Stimulated activated CD8-positive, alpha-beta memory T cell treated with anti-CD3 and anti-CD28 coated beads, Interleukin-12 subunit alpha, Interleukin-12 subunit beta, amount 100 ng/mL, for 24 hours (primary cell): ENCODE data around the gene MSMB.
"Not testable (repeated sequence)": the region's sequence is repeated elsewhere in the genome, so short reads cannot be mapped to it uniquely, and the experiment has no call there.

Experiments used
- DNase-seq: peaks from one replicate; pipeline ENCODE4 v3.0.0-alpha.2; 2020; ENCODE audit errors: extremely low read depth

The MSMB gene

DNA sequence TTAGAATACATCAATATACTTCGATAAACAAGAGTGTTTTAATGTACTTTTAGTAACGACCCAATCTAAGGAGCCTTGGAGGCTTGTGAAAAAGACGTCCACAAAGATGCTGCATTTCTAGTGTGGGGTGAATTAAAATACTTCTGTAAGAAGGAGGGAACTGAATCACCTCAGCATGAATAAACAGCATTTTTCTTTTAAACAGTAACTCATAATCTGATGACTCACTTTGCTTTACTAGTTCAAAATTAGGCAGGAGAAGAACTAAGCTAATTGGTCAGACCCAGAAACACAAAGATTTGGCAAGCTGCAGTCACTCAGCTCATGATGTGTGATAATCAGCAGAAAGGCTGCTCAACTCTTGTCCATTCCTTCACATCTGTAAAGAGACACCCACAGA is 39.9 kb downstream of the MSMB start:
- DNase-seq, result no peak

DNA sequence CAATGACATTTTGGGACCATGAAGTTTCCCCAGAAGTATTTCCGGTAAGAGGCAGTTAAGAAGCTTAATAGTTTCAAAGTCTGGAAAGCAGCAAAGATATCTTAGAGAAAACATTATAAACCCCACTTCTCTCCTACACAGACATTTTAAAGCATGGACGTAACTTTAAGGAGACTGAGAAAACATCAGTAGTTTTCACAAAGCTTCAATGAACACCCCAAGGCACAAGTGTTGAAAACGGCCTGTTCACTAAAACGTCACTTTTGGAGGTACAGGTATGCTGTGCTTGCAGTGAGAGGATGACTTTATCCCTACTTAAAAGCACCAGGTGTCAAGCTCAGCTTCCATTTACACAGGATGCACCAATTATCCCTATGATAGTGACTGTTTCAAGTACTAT is 40.7 kb downstream of the MSMB start:
- no peak for DNase-seq

DNA sequence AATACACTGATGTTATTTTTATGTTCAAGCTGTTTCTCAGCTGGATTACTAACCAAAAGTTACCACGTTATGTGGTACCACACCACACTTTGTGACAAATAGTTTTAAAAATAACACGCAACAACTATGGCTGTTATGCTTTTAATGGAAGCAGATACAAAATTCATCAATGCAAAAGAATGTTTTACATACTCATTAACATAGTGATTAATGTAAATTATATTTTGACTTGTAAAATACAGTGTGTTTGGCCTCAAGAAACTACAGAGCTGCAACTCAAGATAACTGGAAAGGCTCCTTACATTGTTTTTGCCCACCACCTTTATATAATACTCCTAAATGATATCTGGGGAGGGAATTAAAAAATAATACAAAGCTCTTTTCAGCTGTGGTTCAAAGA is 41.1 kb downstream of the MSMB start:
- DNase-seq, result no peak

DNA sequence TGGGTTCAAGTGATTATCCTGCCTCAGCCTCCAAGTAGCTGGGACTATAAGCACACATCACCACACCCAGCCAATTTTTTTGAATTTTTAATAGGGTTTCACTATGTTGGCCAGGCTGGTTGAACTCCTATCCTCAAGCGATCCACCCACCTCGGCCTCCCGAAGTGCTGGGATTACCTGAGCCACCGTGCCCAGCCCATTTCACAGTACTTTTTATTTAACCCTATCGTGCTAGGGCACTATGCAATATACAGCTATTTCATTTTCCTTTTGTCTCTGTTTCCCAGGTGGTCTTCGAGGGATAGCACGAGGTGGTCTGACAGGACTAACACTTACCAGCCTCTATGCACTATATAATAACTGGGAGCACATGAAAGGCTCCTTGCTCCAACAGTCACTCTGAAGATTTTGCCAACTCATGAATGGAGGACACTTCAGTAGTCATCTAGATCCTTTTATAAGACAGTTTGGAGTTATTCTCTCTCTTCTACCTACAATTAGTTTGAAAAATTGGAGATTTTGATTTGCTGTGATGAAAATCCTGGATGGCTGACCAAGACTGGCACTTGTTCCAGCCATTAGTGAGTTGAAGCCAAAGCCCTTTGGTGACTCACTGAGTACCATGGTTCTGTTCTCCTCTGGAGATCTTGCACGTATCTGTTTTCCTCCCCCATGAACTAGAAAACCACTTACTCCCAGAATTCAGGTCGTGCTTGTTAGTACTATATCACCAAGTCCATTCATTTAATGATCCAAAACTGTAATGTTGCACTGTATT is 43.0 kb downstream of the MSMB start:
- no peak for DNase-seq

DNA sequence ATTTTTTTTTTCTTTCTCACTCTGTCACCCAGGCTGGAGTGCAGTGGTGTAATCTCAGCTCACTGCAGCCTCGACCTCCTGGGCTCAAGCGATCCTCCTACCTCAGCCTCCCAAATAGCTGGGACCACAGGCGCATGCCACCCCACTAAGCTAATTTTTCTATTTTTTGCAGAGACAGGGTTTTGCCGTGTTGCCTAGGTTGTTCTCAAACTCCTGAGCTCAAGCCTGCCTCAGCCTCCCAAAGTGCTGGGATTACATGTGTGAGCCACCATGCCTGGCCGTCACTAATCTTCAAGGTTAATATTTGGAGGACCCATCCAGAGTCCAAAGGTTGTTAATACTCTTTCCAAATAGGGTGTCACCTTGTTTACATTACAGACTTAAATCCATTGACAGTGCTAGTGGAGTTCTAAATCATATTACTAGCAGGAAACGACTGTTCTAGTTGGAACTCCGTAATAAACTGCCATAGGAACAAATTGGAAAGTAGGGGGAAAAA is 43.8 kb downstream of the MSMB start:
- DNase-seq, result not testable (repeated sequence)

DNA sequence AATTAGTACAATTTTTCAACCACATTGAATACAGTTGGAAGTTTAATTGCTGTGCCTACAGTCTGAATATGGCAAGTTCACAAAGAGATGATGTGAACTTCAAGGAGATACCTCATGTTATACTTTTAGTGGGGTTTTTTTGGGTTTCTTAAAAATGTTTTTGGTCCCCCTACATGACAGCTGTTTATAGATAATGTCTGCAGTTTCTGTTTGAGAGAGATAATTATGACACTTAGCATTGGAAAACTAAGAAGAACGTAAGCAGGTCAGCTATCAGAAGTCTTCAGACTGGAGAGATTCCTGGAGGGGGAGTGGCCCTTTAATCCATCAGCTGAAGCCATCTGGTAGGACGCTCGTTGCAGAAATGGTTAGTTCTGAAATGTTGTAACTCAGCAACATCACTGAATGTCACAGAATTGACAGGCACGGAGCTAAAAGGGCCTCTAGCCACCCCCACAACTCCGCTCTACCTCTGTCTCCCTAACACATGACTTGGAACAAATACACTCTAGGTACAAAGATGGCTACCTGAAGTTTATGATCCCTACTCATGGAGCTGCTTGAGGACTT is 44.8 kb downstream of the MSMB start:
- no peak for DNase-seq

DNA sequence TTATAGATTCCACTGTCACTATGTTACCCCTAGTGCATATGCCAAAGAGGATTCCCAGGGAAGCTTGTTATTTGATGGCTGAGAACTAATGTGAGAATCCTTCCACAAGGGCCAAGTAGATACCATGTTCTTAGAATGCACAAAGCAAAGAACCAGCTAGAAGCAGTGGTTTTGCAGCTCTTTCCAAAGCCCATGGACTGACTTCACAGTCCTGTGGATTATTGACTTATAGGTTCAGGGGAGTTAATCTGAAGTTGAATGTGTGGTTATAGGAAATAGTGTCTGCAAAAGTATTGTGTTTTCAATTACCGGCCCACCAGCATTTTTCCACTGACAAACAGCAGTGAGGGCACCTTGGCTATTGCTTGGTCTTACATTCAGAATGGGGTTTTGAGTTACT is 45.5 kb downstream of the MSMB start:
- DNase-seq, result no peak

DNA sequence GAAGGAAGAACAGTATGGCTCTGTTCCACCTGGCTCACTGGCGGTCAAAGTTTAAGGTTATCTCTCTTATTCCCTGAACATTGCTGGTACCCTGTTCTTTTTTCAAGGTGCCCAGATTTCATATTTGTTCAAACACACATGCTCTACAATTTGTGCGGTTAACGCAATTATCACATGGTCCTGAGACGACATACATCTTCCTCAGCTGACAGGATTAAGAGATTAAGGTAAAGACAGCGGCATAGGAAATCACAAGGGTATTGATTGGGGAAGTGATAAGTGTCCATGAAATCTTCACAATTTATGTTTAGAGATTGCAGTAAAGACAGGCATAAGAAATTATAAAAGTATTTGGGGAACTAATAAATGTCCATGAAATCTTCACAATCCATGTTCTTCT is 46.1 kb downstream of the MSMB start:
- not testable (repeated sequence) for DNase-seq

DNA sequence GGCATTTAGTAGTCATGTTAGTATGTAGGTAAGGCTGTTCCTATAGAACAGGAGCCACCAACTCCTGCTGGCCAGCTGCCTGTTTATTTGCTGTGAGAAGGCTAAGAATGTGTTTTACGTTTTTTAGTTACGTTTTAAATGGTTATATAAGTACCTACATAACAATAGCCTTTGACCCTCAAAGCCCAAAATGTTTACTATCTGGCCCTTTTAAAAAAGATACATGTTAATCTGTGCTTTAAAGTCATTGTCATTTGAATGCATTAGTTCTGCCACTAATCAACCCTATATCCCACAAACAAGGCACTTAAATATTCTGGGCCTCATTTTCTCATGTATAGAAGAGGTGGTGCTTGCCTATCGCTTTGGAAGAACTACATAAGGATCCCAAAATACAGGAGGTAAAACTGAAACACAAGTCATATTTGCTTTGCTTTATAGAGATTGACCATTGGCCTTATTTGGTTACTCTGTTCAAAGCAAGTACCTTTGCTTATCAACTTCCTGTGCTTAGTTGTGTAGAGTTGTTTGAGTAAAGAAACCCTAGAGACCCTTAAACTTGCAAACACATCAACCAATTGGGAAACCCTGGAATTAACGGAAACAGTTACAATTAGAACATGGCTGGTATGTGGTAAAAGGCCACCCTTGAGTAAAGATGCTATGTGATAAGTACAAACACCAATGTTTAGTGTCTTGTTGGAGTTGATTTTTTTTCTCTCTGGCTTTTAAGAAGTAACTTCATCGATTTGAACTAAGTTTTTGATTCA is 47.9 kb downstream of the MSMB start:
- DNase-seq, result no peak

DNA sequence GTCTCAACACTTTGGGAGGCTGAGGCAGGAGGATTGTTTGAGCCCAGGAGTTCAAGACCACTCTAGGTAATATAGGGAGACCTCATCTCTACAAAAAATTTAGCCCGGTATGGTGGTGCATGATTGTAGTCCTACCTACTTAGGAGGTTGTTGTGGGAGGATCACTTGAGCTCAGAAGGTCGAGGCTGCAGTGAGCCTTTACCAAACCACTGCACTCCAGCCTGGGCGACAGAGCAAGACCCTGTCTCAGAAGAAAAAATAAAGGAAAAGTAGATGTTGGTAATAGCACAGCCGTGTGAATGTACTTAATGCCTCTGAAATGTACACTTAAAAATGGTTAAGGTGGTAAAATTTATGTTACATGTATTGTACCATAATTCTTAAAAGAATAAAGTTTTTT is 48.5 kb downstream of the MSMB start:
- no peak for DNase-seq

DNA sequence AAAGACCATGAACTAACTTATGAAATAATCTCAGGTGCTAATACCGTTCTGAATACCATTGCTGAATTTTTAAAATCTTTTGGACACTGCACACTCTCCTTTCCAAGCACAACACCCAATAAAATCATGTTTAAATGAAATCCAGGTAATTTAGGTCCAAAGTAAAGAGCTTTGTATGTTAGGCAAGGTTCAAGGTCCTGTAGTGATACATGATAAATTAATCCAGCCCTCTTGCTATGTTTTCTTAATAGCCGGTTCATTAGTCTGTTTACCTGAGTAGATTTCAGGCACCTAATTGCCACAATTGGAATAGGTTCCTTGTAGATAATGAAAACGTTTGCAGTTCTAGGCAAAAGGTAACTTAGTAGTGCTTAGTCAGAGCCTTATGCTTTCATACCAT is 60.5 kb downstream of the MSMB start:
- not testable (repeated sequence) for DNase-seq

DNA sequence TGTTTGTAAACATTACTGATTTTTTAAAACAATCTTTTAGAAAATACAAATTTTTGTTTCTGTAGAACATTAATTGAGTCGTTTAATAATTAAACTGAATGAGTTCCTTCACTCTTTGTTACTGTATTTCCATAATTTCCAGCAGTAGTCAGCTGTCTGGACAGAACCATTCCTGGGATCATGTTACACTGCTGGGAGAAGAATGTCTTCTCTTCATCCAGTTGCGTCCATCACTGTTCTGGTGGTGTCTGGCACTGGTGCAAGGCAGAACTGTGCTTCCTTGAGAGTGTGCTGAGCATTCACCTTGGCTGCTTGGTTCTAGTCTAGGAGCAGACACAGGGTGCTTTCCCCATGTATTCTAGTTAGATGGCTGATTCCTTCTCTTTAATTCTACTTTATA is 61.6 kb downstream of the MSMB start:
- DNase-seq, result not testable (repeated sequence)

DNA sequence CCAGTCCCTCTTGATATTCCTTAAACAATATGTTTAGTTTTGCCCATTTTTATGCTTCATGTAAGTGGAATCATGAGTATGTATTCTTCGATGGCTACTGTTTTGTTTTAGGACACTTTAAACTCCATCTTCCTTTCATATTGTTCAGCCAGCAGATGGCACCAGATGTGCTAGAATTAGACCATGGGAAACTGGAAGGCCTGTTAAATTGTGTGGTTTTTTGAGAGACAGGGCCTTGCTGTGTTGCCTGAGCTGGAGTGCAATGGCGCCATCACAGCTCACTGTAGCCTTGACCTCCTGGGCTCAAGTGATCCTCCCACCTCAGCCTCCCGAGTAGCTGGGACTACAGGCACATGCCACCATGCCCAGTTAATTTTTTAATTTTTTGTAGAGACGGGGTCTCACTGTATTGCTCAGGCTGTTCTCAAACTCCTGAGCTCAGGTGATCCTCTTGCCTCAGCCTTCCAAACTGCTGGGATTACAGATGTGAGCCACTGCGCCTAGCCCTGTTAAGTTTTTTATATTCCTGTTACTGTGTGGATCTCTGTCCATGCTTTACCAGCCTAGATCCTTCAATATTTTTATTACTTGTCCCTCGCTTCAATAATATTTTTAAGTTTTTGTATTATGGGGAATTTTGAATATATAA is 62.4 kb downstream of the MSMB start:
- not testable (repeated sequence) for DNase-seq
